NCI-H2029 (cell line): ENCODE results near the gene OR10Z1.

Experiments used
- DNase-seq: peaks from one replicate; lab custom pipeline; 2025; lab: John Stamatoyannopoulos, UW

Gene OR10Z1, protein sequence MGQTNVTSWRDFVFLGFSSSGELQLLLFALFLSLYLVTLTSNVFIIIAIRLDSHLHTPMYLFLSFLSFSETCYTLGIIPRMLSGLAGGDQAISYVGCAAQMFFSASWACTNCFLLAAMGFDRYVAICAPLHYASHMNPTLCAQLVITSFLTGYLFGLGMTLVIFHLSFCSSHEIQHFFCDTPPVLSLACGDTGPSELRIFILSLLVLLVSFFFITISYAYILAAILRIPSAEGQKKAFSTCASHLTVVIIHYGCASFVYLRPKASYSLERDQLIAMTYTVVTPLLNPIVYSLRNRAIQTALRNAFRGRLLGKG

DNA sequence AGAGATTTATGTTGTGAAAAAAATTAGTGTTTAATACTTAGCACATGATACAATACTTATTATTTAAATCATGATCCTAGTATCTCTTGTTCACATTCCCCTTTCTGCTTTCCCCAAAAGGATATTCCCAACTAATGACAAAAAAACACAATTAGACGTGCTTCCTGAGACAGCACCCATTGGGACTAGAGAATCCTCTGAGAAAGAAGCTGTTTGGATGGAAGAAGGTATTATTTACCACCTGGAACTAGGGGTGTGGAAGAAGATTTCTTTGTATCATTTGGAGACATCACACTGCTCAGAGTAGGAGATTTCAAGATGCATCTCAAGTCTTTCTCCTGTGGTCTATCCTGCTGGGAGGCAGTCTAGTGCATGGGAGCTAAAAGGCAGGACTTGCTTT, at the start of gene OR10Z1:
TSS of gene OR10Z1 (plus strand) at position 301 of the 400 bp plus-strand sequence. CDS start 1,171 bp downstream, outside the sequence.
- DNase-seq: no peak

DNA sequence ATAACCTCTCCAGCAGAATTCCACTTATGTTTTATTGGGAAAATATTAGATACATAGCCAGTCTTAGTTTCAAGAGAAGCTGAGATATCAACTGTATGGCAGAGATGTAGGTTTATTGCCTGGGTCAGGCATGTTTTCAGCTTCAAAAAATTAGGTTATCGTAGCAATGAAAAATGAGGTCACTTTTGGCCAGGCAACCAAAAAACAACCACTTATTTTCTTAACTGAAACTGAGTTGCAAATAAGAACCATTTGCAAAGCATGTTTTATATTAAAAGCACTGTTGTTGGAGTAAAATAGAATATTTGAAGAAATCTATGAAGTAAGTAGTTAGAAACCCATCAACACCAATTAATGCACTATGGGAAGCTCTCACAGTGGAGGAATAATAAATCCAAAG, 45.4 kb upstream of the OR10Z1 start:
- no peak for DNase-seq

DNA sequence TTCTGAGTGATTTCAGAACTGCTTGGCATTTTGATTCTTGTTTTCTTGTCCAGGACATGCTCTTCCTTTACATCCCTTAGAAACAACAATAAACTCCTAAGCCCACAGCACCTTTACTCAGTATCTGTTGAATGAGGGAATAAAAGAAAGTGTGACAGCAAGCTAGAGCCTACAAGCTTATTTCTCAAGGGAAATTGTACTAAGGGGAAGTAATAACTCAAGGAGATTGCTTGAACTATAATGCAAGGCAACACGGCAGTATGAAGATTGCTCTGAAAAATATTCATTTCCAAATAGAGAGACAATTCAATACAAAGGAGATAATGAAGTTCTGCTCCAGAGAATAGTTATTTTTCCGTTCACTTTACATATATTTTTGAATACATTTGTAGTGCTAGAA, 41.2 kb upstream of the OR10Z1 start:
- no peak for DNase-seq

DNA sequence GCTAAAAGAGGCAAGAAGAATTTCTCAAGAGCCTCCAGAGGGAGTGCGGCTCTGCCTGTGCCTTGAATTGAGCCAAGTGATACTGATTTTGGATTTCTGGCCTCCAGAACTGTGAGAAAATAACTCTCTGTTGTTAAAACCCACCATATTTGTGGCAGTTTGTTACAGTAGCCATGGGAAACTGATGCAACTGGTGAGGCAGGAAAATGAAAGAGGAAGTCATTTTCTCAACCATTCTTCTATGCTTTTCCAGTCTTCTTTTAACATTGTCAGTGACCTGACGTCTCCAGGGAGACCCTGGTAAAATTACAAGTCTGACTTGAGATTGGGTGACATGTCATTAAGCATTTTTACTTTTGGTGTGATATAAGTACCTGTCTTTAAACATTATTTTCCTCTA, 40.5 kb upstream of the OR10Z1 start:
- no peak for DNase-seq

DNA sequence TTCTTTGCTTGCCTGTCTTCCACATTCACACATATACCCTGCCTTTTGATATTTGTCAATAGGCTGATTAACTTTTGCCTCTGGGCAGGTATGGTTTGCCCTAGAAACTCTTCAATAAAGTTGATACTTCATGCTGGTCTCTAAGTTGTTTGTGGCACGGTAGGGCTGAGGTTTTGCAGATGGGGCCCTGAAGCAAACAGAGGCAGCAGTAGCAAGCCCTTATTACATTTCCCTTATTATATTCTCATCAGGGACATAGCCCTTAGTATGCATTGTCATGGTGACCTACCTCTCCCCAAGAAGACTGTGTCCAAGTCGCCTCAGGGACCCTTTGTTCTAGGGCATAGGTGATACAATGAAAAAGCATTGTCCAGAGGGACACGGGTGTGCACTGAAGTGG, 34.6 kb upstream of the OR10Z1 start, which contains the start of gene OR6P1:
TSS of gene OR6P1 (minus strand) at position 101 of the 400 bp plus-strand sequence. CDS start 6,976 bp downstream, outside the sequence.
- no peak for DNase-seq

DNA sequence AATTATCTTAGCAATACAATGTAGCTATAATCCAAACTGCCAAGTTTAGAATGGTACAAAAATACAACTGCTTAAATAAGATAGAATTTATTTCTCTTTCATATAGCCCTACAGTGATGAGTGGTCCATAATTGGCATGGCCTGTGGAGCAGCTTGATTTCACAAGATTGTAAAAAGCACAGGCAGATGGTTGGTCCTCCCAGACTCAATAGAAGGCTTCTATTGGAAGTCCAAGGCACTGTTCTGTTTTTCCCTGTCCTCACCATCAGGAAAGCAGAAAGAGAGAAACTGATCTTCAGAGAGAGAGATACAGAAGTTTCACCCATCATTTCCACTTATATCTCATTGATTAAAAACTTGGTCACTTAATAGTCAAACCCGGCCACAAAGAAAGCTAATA, 32.8 kb upstream of the OR10Z1 start:
- no peak for DNase-seq

DNA sequence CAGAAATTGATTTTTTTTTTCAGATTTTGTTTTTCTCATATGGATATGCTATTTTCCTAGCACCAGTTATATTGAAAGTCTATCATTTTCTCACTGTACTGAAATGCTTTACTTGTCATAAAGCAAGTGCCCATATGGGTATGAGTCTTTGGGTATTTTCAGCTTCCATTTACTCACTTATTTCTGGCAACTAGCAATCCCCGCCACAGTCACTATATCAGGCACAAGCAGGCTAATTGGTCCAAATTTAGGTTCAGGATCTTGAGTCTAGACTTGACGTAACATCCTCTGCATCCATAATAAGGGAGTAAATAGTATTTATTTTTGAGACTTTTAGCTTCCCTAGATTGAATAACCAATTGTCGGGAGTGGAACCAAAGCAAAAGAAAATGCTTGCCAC, 27.5 kb upstream of the OR10Z1 start:
- DNase-seq: no peak

DNA sequence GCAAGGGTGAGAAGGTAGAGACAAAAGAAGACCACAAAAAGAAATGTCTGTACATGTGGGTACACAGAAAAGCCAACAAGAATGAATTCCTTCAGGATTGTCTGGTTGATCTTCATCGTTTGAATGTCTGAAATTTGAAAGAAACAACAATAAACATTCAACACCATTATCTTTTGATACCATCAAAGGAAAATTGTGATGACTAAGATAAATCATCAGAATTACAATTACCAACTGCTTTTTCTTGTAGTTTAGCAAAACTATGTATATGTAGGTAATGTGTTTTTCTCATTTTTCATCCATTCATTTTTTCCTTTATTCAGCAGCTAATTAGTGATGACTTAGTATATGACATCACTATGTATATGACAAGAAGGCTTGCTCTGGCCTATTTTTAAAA, 25.3 kb upstream of the OR10Z1 start, which contains the start of gene OR10X1:
TSS of gene OR10X1 (minus strand) at position 167 of the 400 bp plus-strand sequence. CDS start at position 167, 0 bp downstream.
- DNase-seq: no peak

DNA sequence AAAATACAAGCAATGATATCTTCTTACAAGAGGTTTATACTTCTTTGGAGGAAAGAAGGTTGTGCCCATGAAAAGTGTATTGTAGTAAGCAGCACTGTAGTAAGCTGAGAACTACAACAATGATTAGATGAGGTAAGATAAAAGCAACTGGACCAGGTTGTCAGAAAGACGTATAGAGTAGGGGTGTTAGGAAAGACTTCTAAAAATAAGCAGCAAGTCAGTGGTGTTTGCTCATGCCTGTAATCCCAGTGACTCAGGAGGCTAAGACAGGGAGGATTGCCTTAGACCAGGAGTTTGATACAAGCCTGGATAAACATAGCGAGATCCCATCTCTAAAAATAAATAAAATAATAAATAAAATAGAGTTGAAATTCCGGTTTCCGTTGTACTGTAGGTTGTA, 21.1 kb upstream of the OR10Z1 start:
- no peak for DNase-seq

DNA sequence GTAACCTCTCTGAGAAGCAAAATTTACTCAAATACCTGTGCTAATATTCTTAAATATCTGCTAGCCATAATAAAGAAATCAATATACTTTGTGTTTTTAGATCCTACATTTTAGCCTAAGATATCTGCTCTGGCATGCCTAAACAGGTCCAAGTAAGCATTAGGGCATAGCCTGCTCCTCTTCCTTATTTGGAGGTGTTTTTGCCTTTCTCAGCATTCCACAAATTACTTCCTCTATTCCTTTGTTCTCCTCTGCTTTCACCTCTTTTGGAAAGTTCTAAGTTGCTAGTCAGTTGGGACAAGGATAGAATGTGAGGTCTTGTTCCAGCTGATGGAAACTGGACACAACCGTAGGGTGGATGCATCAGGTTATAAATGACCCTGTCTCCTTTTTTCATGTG, 18.1 kb upstream of the OR10Z1 start:
- no peak for DNase-seq

DNA sequence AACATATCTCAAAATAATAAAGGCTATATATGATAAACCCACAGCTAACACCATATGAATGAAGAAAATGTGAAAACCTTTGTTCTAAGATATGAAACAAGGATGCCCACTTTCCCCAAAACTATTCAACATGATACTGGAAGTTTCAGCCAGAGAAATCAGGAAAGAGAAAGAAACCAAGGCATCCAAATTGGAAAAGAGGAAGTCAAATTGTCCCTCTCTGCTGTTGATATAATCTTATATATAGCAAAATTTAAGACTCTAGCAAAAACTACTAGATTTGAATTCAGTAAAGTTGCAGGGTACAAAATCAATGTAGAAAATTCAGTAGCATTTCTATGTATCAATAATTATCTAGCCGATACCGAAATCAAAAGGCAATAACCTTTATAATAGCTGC, 4.3 kb upstream of the OR10Z1 start:
- DNase-seq: no peak

DNA sequence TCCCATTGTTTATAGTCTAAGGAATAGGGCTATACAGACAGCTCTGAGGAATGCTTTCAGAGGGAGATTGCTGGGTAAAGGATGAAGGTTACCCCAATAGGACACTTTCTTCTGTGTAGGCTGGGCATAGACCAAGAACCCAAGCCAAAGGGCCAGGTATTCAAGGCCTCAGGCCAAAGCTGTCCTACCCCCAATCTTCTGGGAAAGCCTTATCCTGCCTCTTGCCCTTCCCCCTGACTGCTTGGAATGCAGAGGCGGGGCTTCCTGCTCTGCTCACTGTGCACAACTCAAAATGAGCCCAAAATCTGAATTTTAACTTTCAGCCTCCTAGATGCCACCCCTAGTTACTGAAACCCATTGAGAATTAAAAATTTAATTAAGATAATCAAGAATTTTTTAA, 2.2 kb downstream of the OR10Z1 start:
- DNase-seq: no peak

DNA sequence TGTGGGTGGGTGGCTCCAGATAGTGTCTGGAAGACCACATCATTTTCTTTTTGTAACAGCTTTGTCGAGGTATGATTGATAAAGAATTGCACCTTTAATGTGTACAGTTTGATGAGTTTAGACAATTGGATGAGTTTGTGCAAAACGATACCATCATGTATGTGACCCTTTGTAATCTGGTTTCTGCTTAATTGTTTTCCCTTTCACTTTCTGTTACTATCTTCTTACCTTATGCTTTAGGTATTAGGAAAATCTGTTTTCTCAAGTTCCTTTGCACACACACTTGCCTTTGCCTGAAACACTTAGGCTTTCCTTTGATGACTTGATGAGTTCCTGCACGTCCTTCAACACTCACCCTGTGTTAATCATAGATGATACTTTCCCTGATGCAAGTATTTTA, 6.8 kb downstream of the OR10Z1 start:
- DNase-seq: no peak

DNA sequence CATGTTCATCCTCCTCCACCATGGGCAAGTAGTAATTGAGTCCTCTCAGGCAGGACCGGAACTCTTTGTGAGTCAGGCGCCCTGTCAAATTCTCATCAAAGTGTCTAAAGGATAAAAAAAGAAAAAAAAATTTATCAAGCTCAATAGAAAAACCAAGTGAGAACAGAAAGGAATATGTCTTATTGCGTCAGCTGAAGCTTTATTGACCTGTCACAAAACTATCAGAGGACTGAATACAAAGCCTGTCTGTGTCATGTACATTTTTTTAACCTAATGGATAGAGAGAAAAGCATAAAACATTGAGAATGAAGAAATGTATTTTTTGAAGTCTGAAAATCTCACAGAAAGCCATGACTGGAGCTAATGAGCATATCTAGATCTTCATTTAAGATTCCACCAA, 8.7 kb downstream of the OR10Z1 start:
- DNase-seq: no peak

DNA sequence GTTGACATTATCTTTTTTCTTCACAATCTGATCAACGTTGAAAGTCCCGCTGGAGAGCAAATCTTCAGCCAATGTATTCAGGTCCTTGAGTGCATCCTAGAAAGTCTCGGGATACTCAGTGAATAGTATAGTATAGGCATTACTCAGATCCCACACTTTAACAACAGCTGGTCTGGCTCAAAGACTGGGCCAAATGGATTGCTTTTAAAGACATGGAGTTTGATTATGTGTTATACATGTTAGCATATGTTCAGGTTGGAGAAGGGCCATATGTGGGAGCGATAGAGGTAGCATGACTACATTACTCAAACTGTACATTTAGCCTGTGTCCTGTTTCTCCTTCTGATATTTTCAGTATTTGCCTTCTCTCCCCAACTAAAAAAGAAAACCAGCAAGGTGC, 33.1 kb downstream of the OR10Z1 start:
- no peak for DNase-seq

DNA sequence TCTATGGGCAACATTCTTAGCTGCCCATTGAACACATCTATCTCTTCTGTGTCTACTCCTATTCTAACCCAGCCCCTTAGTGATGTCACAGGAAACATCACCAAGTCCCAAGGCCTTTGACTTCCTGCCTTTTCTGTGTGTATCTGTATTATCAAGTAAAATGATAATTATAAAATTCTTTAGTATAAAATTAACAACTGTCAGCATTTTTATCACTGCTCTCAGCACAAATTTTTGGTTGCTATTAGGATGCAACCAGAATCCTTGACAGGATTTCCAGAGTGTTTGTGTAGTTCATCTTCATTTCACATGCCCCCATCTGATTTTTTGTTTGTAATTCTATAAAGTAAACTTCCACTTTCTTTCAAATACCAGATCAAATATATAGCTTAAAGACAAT, 33.8 kb downstream of the OR10Z1 start:
- no peak for DNase-seq

DNA sequence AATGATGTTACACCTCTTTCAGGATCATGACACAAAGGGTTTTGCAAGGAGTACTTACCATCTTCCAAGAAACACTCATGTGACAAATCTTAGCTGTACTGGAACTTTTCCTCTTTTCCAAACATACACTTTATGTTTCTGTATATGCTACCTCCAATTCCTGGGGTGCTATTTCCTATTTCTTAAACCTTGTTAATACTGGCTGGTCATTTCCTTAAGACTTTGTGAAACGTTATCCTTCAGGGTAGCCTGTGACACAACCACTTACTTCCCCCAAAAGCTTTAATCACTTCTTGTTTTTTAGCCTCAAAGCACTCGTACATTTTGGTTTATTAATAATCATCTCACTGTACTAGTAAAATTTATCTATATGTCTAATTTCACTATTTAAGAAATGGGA, 39.4 kb downstream of the OR10Z1 start:
- DNase-seq: no peak

DNA sequence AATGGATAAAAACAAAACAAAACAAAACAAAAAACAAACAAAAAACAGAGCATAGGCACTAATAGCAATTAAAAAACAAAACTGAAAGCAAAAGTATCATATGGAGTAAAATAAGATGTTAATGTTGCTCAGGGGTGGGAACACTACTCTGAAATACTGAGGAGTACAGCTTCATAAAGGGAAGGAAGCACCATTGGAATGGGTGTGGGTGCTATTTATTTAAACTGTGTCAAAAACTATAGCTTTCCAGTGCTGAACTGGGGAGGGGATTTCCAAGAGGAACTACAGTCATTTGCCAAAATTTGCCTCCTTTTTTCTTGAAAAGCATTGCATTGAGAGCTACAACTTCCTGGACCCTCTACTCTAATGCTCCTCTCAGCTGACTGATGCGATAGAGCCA, 41.4 kb downstream of the OR10Z1 start:
- no peak for DNase-seq

DNA sequence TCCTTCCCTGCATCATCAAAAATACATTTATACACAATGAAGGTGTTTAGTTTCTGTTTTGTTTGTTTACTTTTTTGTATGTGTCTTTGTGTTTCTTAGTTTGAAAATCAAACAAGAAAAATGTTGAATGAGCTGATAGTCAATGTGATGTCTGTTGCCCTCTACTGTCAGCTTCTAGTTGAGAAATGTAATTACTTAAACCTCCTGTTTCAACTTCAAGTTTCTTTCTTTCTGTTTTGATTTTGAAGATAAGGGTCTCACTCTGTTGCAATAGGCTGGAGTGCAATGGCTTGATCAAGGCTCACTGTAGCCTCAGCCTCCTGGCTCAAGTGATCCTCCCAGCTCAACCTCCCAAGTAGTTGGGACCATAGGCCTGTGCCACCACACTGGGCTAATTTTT, 44.0 kb downstream of the OR10Z1 start:
- no peak for DNase-seq

DNA sequence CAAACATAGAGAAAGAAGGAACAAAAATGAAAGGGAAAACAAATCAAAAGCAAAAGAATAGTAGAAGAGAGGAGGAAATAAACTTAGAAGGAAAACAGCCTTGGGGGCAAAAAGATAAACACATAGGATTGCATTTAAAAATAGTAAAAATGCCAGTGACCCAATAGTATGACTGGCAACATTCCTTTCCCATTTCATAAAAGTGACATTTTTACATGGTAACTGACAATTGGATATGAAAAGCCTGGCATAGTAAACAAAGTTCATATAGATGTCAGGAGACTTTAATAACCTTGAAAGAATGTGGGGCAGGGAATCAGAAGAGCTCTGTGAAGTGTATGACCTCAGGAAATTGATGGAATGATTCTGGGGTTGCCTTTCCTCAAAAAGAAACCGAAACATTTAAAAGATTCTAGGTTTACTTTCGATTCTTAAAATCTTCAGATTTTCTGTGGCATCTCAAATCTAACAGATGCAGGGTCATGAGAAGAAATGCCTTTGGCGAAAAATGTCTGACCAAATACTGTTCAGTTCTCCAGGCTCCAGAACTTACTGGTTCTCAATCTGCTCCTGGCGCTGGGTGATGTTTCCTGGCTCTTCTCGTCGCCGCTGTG, 47.8 kb downstream of the OR10Z1 start:
- DNase-seq: no peak

DNA sequence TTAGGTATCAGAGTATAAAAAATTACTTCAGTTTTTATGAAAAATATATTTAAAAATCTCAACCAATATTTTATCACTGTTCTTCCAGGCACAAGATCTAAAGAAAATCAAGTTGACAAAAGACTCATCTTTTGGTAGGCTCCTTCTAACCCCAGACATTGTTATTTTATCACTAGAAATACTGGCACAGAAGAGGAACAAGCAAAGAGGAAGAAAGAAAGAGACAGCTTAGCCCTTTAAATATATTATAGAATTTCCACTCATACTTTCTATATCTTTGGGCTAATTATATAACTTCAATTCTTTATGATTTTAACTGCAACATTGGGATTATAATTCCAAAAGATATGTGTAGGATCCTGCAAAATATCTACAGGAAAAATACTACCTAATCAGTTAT, 49.0 kb downstream of the OR10Z1 start:
- DNase-seq: no peak

DNA sequence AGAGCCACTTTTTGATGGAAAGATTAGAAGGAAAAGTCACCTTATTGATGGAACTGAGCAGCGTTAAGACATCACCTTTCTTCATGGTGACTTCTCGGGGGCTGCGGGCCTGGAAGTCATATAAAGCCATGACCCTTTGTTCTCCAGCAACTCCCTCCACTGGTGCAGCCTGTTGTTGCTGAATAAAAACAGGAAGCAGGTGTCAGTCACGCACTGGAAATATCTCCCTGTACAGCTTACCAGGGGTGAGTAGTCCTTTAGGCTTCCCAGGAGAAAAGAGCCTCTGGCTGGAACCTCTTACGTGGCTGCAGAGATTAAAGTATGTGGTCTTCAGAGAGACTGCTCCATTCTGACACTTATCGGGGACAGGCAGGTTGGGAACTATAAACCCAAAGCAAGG, 49.5 kb downstream of the OR10Z1 start:
- DNase-seq: peak; percentile 16
